A673 (cell line): ENCODE measurements around the gene ZNF480. TPM values are rescaled to one million over a fixed set of nuclear protein-coding genes. Genes with fewer than 3 reads are reported as not detected.
A peak's percentile ranks its signal among the peaks of the same experiment; 100 is the strongest.

Source experiments
- BruUV-seq: library from RNA; stranded (reverse); fragments of 400-500 nt; replicated peaks from 2 replicates; lab custom pipeline; 2021; lab: Mats Ljungman, UMichigan
- CTCF ChIA-PET: fragments of 300-600 bp; sonication (Branson Sonifier 250); formaldehyde crosslinking; loops from one replicate; lab custom pipeline; 2022; ENCODE audit warnings: antibody characterized with exemption; lab: Charles Lee
- POLR2A ChIA-PET: fragments of 300-600 bp; sonication (Branson Sonifier 250); formaldehyde crosslinking; loops from one replicate; lab custom pipeline; 2022; ENCODE audit warnings: antibody characterized with exemption; ENCODE audit not compliant: low non-redundant PET; lab: Charles Lee
- DNase-seq: peaks from one replicate; pipeline ENCODE4 v3.0.0-alpha.2; 2015; ENCODE audit warnings: low spot score
- H3K27ac ChIP-seq: fragments of 200-600 bp; sonication (generic); 2 replicates; pipeline ENCODE4 v1.5.1; 2016; ENCODE audit warnings: mixed run types, low read depth, mild to moderate bottlenecking, mixed read lengths, antibody characterized with exemption, low read length; ENCODE audit not compliant: poor library complexity, severe bottlenecking
- H3K27me3 ChIP-seq: fragments of 200-600 bp; sonication (generic); replicated peaks from 2 replicates; pipeline ENCODE4 v1.6.1; 2017; ENCODE audit warnings: mixed run types, low read depth, mild to moderate bottlenecking, mixed read lengths, antibody characterized with exemption, low read length; ENCODE audit not compliant: insufficient read depth, poor library complexity
- H3K36me3 ChIP-seq: fragments of 200-600 bp; sonication (generic); 2 replicates; pipeline ENCODE4 v1.6.1; 2016; ENCODE audit warnings: mixed run types, mild to moderate bottlenecking, mixed read lengths, antibody characterized with exemption, low read length; ENCODE audit not compliant: insufficient read depth, poor library complexity, severe bottlenecking
- H3K4me1 ChIP-seq: fragments of 200-600 bp; sonication (generic); 2 replicates; pipeline ENCODE4 v1.6.1; 2017; ENCODE audit warnings: mixed run types, mild to moderate bottlenecking, mixed read lengths, antibody characterized with exemption, low read length; ENCODE audit not compliant: insufficient read depth, poor library complexity, severe bottlenecking
- H3K4me3 ChIP-seq: fragments of 200-600 bp; sonication (generic); 2 replicates; pipeline ENCODE4 v1.5.1; 2016; ENCODE audit warnings: low read depth, mixed run types, mild to moderate bottlenecking, mixed read lengths, low read length; ENCODE audit not compliant: poor library complexity, severe bottlenecking
- H3K9me3 ChIP-seq: fragments of 200-600 bp; sonication (generic); 2 replicates; pipeline ENCODE4 v1.6.1; 2016; ENCODE audit warnings: mixed run types, low read depth, mild to moderate bottlenecking, mixed read lengths, antibody characterized with exemption, low read length; ENCODE audit not compliant: poor library complexity, severe bottlenecking
- CTCF ChIP-seq: fragments of 300-800, 200-600 bp; sonication (generic); conservative IDR thresholded peaks from 2 replicates; pipeline ENCODE4 v1.5.1; 2017; ENCODE audit warnings: low read depth, mild to moderate bottlenecking, antibody characterized with exemption, low read length, moderate library complexity, mixed read lengths
- EZH2 ChIP-seq: fragments of 200-600 bp; sonication (generic); IDR thresholded peaks from 2 replicates; pipeline ENCODE4 v1.6.1; 2017; ENCODE audit warnings: borderline replicate concordance, low read depth, mild to moderate bottlenecking, mixed read lengths, antibody characterized with exemption, low read length; ENCODE audit not compliant: poor library complexity, severe bottlenecking
- intact Hi-C: fragments of 100-400 bp; cut with micrococcal nuclease; formaldehyde crosslinking; loops from one replicate; pipeline ENCODE4 v1.10.0; 2022; ENCODE audit not compliant: unreplicated experiment
- microRNA-seq: library from miRNA; unstranded; fragments of <30 nt; microRNA quantifications from one replicate; pipeline ENCODE4 v1.2.0, GENCODE V29; 2021
- total RNA-seq: library from RNA; stranded (reverse); gene quantifications from 2 replicates; pipeline ENCODE4 v1.2.3, GENCODE V29; 2021

The ZNF480 gene
- total RNA-seq, 1 experiment from 2014 or later: 20.7 TPM

GRCh38 chr19:52369559-52370340 lies 72.8 kb downstream of the ZNF480 start, which contains the start of gene ZNF880:
Gene ZNF880 (plus strand): TSS chr19:52369923. CDS start chr19:52369966, 43 bp downstream.
- TSS peak; percentile 77 for BruUV-seq
- POLR2A ChIA-PET: interaction anchor here (0.6 kb wide), 1 partner anchor 75 kb away, joined by 3 read pairs; no protein-coding TSS in a partner anchor
- CTCF ChIA-PET: no interaction called here
- Histone ChIP-seq H3K4me1 (no peaks in the 10 kb centered on the region), H3K27ac (peak within 1 kb of the TSS; percentile 76), H3K9me3 (peaks cover 51% of the 10 kb centered on the region), H3K4me3 (peak within 1 kb of the TSS; percentile 51), H3K36me3 (no peaks in the 10 kb centered on the region), H3K27me3 (no peaks in the 10 kb centered on the region)
- intact Hi-C loops: no loop called here
- TF ChIP-seq EZH2 (no peak), CTCF (no peak)
- peak; percentile 87 for DNase-seq

GRCh38 chr19:52370341-52370710 lies 73.4 kb downstream of the ZNF480 start:
- intact Hi-C loops: no loop called here
- ChIA-PET CTCF (no interaction called here), POLR2A (no interaction called here)
- Histone ChIP-seq H3K36me3 (no peaks in the 10 kb centered on the region), H3K4me3 (peak overlapping the region; percentile 51), H3K9me3 (peaks cover 46% of the 10 kb centered on the region), H3K27ac (peak overlapping the region; percentile 76), H3K27me3 (no peaks in the 10 kb centered on the region), H3K4me1 (no peaks in the 10 kb centered on the region)
- no peak for DNase-seq
- no TSS peak for BruUV-seq
- no peak for TF ChIP-seq CTCF
- TF ChIP-seq EZH2: no peak

Small RNA genes lying within 50 kb of the gene (microRNA-seq; reads per million reads assigned to microRNA genes)
- gene MIR643: 16.2 reads per million, percentile 39 among the genes with 10 or more reads in this experiment

Other genes starting within 250 kb of the ZNF480 start
- gene ZNF432, start 248.3 kb upstream of the ZNF480 start, total RNA-seq: 12.6 and 13.2 TPM in 2 replicates
- gene ZNF841, start 201.4 kb upstream of the ZNF480 start, total RNA-seq: 15.7 and 16.7 TPM in 2 replicates
- 15.7 and 17.1 TPM in 2 replicates for gene ZNF616, start 157.2 kb upstream of the ZNF480 start, total RNA-seq
- 6.1 and 7.7 TPM in 2 replicates for gene ZNF836, start 125.5 kb upstream of the ZNF480 start, total RNA-seq
- gene PPP2R1A, start 107.1 kb upstream of the ZNF480 start, total RNA-seq: 316 and 324 TPM in 2 replicates
- gene ZNF766, start 27.6 kb upstream of the ZNF480 start, total RNA-seq: 19.6 and 22.0 TPM in 2 replicates
- gene ZNF610, start 39.1 kb downstream of the ZNF480 start, total RNA-seq: 2.3 and 3.4 TPM in 2 replicates
- 3.7 and 3.9 TPM in 2 replicates for gene ZNF880, start 72.8 kb downstream of the ZNF480 start, total RNA-seq
- gene ZNF528, start 100.7 kb downstream of the ZNF480 start, total RNA-seq: 2.4 and 4.3 TPM in 2 replicates
- not detected in 2 replicates for gene ZNF534, start 132.0 kb downstream of the ZNF480 start, total RNA-seq
- gene ZNF578, start 156.4 kb downstream of the ZNF480 start, total RNA-seq: 0.69 and 1.1 TPM in 2 replicates
- 15.1 and 19.1 TPM in 2 replicates for gene ZNF808, start 230.5 kb downstream of the ZNF480 start, total RNA-seq